NCI-H1694 treated with DMSO at 0.1 percent for 48 hours (cell line): ENCODE measurements around the gene PROSER2.

Experiments
- DNase-seq: peaks from one replicate; lab custom pipeline; 2025; lab: John Stamatoyannopoulos, UW

Gene PROSER2

GRCh38 chr10:11909618-11910017 is 86.5 kb downstream of the PROSER2 start:
- DNase-seq: no peak

- DNase-seq: no peak
These were observed 86.9 kb downstream of the PROSER2 start for GRCh38 chr10:11910102-11910501.

- DNase-seq: no peak
These were observed 90.0 kb downstream of the PROSER2 start for GRCh38 chr10:11913079-11913641.

GRCh38 chr10:11918384-11918783 is 95.2 kb downstream of the PROSER2 start:
- DNase-seq: no peak

- no peak for DNase-seq
These were observed 96.1 kb downstream of the PROSER2 start for GRCh38 chr10:11919271-11919670.
